ENCODE results near the gene MYL9.
A peak's percentile ranks its signal among the peaks of the same experiment; 100 is the strongest.

GRCh38 chr20:36549628-36549941 lies 8.3 kb downstream of the MYL9 start:
- TF ChIP-seq CTCF (IDR thresholded peaks at IDR 0.05) (no peak), POLR2A (IDR thresholded peaks at IDR 0.05) (peak in 1 of 2 donors; percentile 1), POLR2AphosphoS5 (IDR thresholded peaks at IDR 0.05) (peak; percentile 62), EP300 (IDR thresholded peaks at IDR 0.05) (no peak)
